Smooth muscle cell of bladder (primary cell): ENCODE data around the gene ZBTB24. TPM values are rescaled to one million over a fixed set of nuclear protein-coding genes. Genes with fewer than 3 reads are reported as not detected.

Source experiments
- total RNA-seq: library from RNA; depleted of rRNA; stranded (reverse); fragments of >200 nt; gene quantifications from 2 replicates; pipeline ENCODE4 v1.2.3, GENCODE V29; 2014

ZBTB24 gene
- total RNA-seq, result 6.3 TPM in 2 replicates

GRCh38 chr6:109482905-109483734 is at the start of gene ZBTB24:
ZBTB24 (minus strand) TSS chr6:109483219; CDS start chr6:109482026, 1,193 bp downstream.

DNA sequence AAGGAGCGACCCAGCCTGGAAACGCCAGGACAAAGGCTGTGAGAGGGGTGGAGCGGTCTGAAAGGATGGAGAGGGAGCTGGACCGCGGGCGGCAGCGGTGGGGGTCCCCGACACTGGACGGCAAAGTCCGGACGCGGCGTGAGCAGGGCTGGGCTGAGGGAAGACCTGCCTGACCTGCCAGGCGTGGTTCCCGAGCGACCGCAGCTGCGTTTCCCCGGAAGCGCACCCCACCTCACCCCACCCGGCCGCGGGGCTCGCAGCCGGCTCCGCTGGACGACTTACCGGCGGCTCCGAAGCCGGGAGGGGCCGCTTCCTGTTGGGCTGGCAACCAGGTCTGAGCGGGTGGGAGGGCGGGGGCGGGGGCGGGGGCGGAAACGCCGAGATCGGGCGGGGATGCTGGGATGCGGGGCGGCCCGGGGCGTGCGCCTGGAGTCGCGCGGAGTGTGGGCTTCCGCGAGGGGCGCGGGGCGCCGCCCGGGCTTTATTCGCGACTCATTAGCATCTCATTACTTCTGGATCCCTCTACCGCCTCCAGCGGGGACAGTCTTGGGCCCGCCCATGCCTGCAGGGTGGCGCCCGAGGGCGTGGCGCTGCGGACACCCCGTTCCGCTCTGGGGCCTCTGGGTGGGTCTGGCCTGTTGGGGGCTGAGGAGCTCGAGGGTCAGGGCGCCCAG is 27.4 kb downstream of the ZBTB24 start, which contains the start of gene MICAL1:
Gene MICAL1, minus strand, starts transcription at position 336 of the 674 bp plus-strand sequence. CDS start 1,576 bp downstream, outside the sequence.

DNA sequence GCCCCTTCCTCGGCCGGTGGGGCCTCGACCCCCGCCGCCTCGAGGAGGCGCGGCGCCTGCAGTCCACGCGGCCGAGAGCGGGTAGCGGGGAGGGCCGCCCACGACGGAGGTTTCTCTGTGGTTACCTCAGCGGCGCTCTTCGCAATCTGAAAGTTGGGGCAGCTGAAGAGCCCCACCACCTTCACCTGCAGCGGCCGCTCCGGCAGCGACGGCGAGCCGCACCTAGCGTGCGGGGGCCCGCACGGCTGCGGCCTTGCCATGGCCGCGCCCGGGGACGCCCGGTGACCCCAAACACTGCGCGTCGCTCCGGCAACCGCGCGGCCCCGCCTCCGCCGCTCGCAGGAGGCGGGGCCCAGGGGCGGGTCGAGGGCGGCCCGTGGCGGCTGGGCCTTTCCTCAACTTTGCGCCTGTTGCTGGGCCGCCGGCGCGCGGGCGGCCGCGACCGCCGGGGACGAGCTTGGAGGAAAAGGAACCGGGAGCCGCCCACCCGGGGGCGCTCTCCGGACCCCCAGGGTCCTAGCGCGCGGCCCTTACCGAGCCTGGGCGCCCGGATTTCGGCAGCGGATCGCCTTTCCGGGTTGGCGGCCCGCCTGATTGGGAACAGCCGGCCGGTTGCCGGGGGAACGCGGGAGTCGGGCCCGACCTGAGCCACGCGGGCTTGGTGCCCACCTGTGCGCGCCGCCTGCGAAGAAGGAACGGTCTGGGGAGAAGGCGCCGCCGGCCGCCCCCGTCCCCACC is 42.5 kb downstream of the ZBTB24 start, which contains the start of the genes PPIL6 and SMPD2:
Gene PPIL6, minus strand, starts transcription at position 298 of the 738 bp plus-strand sequence. Its CDS starts 38 bp downstream, at position 260.
Gene SMPD2, plus strand, starts transcription at position 394 of the 738 bp plus-strand sequence. CDS start 398 bp downstream, outside the sequence.

Other genes starting within 250 kb of the ZBTB24 start
- 152 and 170 TPM in 2 replicates for gene CD164, start 100.8 kb downstream of the ZBTB24 start, total RNA-seq
- 3.0 and 6.9 TPM in 2 replicates for gene PPIL6, start 42.6 kb downstream of the ZBTB24 start, total RNA-seq
- gene SMPD2, start 42.5 kb downstream of the ZBTB24 start, total RNA-seq, result 13.7 and 14.4 TPM in 2 replicates
- 33.6 and 36.6 TPM in 2 replicates for gene MICAL1, start 27.4 kb downstream of the ZBTB24 start, total RNA-seq
- 1.6 and 3.1 TPM in 2 replicates for gene AK9, start 208.0 kb upstream of the ZBTB24 start, total RNA-seq
- gene FIG4, start 208.1 kb upstream of the ZBTB24 start, total RNA-seq, result 14.1 and 19.2 TPM in 2 replicates